Activated CD8-positive, alpha-beta memory T cell treated with anti-CD3 and anti-CD28 coated beads, Interleukin-2, amount 50 U/mL, for 1 hour (primary cell): Measurements from ENCODE around the gene TMEM14C.

ENCODE experiments used
- DNase-seq: peaks from one replicate; pipeline ENCODE4 v3.0.0-alpha.2; 2020; ENCODE audit errors: extremely low read depth

The TMEM14C gene

DNA sequence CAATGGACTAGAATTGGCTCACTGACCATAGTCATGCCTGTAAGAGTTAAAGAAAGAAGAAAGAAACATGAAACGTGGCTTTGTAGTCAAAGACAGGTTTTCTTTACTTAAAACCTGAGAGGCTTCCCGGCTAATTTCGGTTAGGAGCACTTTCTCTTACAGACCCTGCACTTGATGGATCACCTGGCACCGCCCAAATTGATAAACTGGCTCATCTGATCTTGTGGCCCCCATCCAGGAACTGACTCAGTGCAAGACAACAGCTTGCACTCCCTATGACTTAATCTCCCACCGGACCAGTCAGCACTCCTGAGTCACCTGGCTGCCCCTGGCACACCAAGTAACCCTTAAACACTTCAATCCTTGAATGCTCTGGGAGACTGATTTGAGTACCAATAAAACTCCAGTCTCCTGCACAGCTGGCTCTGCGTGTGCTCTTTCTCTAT is 37.0 kb downstream of the TMEM14C start:
- DNase-seq, result no peak

GRCh38 chr6:10763006-10763405 is 40.1 kb downstream of the TMEM14C start:
- no peak for DNase-seq

- no peak for DNase-seq
Measured at GRCh38 chr6:10769419-10769818, 46.5 kb downstream of the TMEM14C start.

DNA sequence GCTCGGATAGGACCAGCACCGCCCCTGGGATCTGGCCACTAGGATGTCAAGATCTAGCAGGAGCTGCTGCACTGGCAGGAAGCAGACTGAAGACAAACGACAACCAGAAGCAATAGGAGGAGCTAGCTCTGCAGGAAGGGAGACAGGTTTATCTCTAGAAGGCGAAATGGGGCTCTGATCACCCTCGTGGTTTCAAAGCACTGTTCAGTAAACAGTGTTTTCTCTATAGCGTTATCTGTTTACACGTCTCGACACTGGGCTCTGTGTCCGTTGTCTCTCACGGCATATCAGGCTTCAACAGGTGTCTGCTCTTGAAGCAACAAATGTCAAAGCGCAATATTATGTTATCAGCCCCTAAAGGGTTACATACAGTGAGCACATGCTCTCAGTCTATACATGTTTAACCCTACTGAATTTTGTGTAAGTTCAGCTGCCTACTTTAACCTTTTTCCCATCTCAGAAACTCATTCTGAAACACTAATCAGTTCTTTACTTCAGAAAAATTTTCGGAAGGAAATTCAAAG is 48.6 kb downstream of the TMEM14C start:
- DNase-seq, result no peak

DNA sequence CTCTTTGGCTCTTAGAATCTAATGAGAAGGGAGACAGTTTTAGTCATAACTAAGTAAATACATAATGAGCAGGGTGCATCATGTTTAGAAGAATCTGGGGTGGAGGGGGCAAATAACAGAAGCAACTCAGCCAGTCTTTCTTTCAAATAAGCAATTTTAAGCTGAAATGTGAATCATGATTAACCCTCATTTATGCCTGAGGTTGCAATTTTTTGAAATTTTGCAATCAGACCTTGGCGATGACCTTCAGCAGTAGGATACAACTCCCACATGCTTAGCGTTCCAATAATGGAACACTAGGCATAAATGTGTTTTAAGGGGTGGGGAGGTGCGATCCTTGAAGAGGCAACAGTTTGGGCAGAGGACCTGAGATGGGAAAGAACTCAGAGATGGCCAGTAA is 55.4 kb downstream of the TMEM14C start:
- DNase-seq, result no peak

DNA sequence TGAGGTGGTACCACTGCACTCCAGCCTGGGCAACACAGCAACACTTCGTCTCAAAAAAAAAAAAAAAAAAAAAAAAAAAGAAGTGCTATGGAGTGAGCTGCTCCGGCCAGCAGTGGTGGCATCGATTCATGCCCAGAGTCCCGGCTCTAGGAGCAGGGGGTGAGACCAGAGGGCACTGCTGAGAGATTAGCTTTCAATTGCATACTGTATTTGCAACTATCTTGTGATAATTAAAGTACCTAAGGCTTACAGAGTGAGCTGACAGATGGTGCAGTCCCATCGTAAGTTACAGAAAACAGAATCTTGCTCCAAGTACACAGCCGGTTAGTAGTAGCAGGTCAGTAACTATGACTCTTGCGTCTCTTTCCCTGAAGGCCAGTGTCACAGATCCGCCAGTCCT is 56.2 kb downstream of the TMEM14C start:
- no peak for DNase-seq
